GM19324 (cell line): Measurements from ENCODE around the gene IREB2.
"Not testable (repeated sequence)": the region's sequence is repeated elsewhere in the genome, so short reads cannot be mapped to it uniquely, and the experiment has no call there.

Experiments used
- ATAC-seq: cut with Tn5 transposase; IDR thresholded peaks from one replicate; pipeline ENCODE4 v1.9.1; 2021; ENCODE audit warnings: mild to moderate bottlenecking, moderate library complexity; ENCODE audit not compliant: unreplicated experiment, low FRiP score

Gene IREB2

DNA sequence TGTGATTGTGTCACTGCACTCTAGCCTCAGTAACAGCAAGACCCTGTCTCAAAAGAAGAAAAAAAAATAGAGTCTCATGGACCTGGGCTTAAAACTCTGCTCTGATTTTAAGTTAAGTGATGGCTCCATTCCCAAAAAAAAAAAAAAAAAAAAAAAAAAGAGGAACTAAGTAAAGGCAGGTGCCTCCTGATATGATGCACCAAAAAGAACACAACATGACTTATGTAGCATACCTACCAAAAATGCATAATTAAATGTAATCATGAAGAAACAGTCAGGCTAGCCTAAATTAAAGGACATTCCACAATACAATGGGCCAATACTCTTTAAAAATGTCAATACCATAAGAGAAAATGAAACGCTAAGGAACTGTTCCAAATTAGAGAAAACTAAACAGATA is 5.4 kb upstream of the IREB2 start:
- no peak for ATAC-seq

- ATAC-seq: no peak
These were observed 3.9 kb upstream of the IREB2 start for GRCh38 chr15:78434134-78434533.

GRCh38 chr15:78434711-78435110 is 3.3 kb upstream of the IREB2 start:
- not testable (repeated sequence) for ATAC-seq

DNA sequence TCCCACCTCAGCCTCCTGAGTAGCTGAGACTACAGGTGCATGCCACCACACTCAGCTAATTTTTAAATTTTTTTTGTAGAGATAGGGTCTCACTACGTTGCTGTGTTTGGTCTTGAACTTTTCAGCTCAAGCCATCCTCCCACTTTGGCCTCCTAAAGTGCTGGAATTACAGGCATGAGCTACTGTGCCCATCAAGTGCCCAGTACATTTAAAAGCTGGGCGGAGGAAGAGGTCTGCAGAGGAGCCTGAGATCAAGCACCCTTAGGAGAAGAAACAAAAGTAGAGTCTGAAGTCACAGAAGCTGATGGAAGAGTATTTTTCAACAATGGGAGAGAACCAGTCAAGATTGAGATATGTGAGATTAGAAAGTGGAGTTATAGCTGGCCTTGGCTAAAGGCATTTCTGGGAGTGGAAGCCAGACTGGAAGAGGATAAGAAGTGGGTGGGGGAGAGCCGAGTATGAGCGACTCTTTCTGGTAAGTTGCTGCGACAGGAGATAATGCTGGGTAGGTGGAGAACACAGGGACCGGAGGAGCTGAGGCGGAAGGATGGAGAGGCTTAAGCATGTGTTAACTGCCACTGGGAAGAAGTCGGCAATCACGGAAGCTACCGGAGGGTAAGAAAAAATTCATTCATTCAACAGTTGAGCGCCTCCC is 782 bp upstream of the IREB2 start:
- no peak for ATAC-seq

DNA sequence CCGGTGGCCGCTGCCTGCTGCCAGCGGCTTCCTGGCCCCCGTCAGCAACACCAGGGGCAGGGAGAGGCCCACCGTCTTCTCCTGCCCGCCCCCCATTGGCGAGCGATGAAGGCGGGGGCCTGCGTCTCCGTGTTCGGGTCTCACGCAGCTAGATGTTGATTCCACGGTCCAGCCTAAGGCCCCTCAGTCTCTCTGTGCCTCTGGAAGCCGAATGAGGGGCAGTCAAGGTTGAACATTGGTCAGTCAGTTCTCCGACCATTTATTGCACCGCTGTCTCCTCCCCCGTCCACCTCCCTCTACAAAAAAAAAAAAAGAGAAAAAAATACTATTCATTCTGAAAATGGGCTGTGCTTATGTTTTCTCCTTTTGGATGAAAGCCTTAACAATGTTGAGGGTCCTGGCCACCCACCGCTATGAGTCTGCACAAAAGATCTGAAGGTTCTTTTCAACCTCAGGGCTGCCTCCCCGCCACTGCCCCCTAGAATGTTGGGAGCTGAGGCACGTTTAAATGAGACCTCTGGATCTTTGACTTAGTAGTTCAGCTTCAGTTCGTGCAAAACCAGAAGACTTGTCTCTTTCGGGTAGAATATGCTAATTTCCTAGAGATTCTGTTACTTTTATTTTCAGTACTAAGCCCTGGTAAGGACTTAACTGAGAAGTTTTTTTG is 736 bp downstream of the IREB2 start:
- ATAC-seq: peak; percentile 19

GRCh38 chr15:78440375-78441373 is 2.7 kb downstream of the IREB2 start:
- ATAC-seq: no peak

GRCh38 chr15:78444255-78444654 is 6.2 kb downstream of the IREB2 start:
- no peak for ATAC-seq

DNA sequence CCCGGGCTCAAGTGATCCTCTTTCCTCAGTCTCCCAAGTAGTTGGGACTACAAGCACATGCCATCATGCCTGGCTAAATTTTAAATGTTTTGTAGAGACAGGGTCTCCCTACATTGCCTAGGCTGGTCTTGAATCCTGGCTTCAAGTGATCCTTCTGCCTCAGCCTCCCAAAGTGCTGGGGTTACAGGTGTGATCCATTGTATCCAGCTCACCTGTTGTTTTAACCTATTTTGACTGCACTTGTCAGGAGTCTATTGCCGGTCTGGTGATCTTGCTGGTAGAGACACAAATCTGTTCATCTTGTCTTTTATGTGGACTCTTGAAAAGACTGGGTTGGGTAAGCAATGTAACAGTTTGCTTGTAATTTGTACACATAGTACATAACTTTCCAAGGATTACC is 7.9 kb downstream of the IREB2 start:
- no peak for ATAC-seq

GRCh38 chr15:78446551-78446950 is 8.5 kb downstream of the IREB2 start:
- ATAC-seq: no peak

DNA sequence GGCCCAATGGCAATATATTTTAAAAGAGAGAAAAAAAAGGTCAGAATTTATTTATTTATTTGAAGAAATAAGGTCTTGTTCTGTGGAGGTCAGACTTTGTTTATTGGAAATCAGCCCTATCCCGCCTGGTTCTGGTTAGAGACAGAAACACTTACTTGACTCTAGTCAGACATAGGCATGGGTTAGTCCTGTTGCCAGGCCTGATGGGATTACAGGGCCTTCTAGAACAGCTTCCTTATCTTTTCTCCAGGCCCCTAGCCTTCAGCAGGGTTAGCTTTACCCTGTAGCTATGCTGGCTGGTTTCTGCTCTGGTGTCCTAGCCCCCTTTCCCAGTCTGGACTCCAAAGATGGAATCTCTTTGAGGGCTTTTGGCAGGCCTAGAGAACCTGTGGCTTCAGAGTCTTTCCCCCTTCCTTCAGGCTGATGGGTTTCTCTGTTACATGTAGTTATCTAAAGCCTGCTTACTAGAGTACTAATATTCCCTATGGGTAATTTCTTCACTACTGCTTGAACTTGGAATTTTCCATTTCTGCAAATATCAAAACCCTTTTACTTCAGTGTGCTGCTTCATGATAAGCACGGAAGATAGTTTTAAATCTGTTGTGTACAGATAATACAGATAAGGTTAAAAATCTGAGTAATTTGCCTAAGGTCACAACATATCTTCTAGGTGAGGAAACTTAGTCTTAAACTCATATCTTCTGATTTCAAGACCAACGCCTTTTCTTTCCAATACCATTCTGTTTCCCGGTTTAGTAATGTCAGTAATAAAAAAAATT is 10.6 kb downstream of the IREB2 start:
- no peak for ATAC-seq

GRCh38 chr15:78449220-78449999 is 11.4 kb downstream of the IREB2 start:
- ATAC-seq: no peak

GRCh38 chr15:78450285-78450858 is 12.4 kb downstream of the IREB2 start:
- no peak for ATAC-seq

GRCh38 chr15:78452485-78452884 is 14.5 kb downstream of the IREB2 start:
- no peak for ATAC-seq

GRCh38 chr15:78453447-78453846 is 15.4 kb downstream of the IREB2 start:
- ATAC-seq: no peak

GRCh38 chr15:78454992-78455391 is 17.0 kb downstream of the IREB2 start:
- ATAC-seq: no peak

- no peak for ATAC-seq
These were observed 17.7 kb downstream of the IREB2 start for GRCh38 chr15:78455749-78456148.

DNA sequence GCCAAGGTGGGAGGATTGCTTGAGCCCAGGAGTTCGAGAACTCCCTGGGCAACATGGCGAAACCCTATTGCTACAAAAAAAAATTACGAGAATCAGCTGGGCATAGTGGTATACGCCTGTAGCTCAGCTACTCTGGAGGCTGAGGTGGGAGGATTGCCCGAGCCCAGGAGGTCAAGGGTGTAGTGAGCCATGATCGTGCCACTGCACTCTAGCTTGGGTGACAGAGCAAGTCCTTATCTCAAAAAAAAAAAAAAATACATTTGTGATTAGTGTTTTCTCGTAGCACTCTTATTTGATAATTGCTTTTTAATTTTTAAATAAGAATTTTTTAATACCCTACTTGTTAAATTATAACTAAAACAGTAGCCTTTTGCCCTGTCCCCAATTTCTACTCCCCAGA is 18.4 kb downstream of the IREB2 start:
- ATAC-seq: no peak

DNA sequence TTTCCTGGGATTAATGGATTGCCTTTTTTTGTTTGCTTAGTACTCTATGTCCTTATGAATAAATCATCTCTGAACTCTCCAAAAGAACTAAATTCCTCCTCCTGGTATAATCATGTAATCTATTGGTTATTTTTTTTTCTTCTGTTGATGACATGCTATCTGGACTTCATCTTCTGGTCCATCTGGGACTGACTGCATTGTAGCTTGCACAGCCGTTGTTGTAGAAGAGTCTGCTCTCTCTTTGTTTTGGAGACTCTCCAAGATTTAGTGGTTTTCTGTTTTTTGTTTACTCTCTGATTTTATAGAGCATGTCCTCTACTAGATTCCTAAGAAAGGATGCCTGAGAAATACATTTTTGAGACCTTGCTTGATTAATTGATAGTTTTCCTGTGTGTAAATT is 19.1 kb downstream of the IREB2 start:
- no peak for ATAC-seq

GRCh38 chr15:78460737-78461136 is 22.7 kb downstream of the IREB2 start:
- no peak for ATAC-seq
